Mucosa of descending colon (tissue), 3 donors: ENCODE results near the gene SDSL. TPM values are rescaled to one million over a fixed set of nuclear protein-coding genes. Genes with fewer than 3 reads are reported as not detected.

ENCODE experiments used
- ATAC-seq: fragments of 200-7000 bp; cut with Tn5 transposase; one replicate; pipeline ENCODE4 v1.9.1; 2020; ENCODE audit warnings: mild to moderate bottlenecking, moderate library complexity
- DNase-seq, 3 donors: peaks; one replicate each; pipeline ENCODE4 v3.0.0-alpha.2; 2020
- H3K36me3 ChIP-seq: fragments of 200-600 bp; one replicate; pipeline ENCODE4 v1.8.0; 2021; ENCODE audit warnings: low read depth, mild to moderate bottlenecking
- H3K4me1 ChIP-seq: fragments of 200-600 bp; one replicate; pipeline ENCODE4 v1.8.0; 2021; ENCODE audit warnings: low read depth, mild to moderate bottlenecking
- H3K4me3 ChIP-seq: fragments of 200-600 bp; one replicate; pipeline ENCODE4 v1.8.0; 2021; ENCODE audit warnings: mild to moderate bottlenecking
- H3K9me3 ChIP-seq: fragments of 200-600 bp; one replicate; pipeline ENCODE4 v1.8.0; 2021; ENCODE audit warnings: mild to moderate bottlenecking
- CTCF ChIP-seq: fragments of 200-600 bp; IDR thresholded peaks from one replicate; pipeline ENCODE4 v1.8.0; 2022; ENCODE audit warnings: antibody characterized with exemption, mild to moderate bottlenecking
- intact Hi-C, 2 donors: fragments of 100-400 bp; cut with DNase I in 1 of 2; cut with micrococcal nuclease in 1 of 2; formaldehyde crosslinking; loops; one replicate each; pipeline versions ENCODE4 v1.11.0 to v1.11.1; 2022; cut with DNase I, micrococcal nuclease
- total RNA-seq, 3 donors: library from RNA; stranded (reverse); fragmentation: NEBNext Ultra II Directional in 2 of 3; extraction: Animal tissue kit (Norgen Biotek cat#: 25700) in 2 of 3; gene quantifications; one replicate each; pipeline versions ENCODE4 v1.2.1 to v1.2.4, GENCODE V29; 2021 to 2023
- donor health status: DM: no; HTN: no; CAD: no; lungs with moderate emphysema.
- donor health status: DM: no; HTN: no; CAD: no.
- donor health status: DM: no; HTN: yes; CAD: no.

The SDSL gene
- total RNA-seq, 3 donors from 2014 or later, result 9.4 to 24.0 (median 15.7) TPM

GRCh38 chr12:113439301-113439597 is 17.1 kb downstream of the SDSL start:
- ATAC-seq (no peak), DNase-seq (no peak)
- TF ChIP-seq CTCF, result no peak
- Histone ChIP-seq H3K4me3 (no peak overlapping the region), H3K36me3 (no peaks in the 10 kb centered on the region), H3K9me3 (no peaks in the 10 kb centered on the region), H3K4me1 (no peaks in the 10 kb centered on the region)
- intact Hi-C loops, result no loop called here

GRCh38 chr12:113439606-113440030 is 17.4 kb downstream of the SDSL start:
- intact Hi-C loops, result no loop called here
- Histone ChIP-seq H3K9me3 (no peaks in the 10 kb centered on the region), H3K36me3 (no peaks in the 10 kb centered on the region), H3K4me1 (no peaks in the 10 kb centered on the region), H3K4me3 (no peak overlapping the region)
- peak in 1 of 3 donors; percentile 48 for DNase-seq
- peak; percentile 39 for ATAC-seq
- TF ChIP-seq CTCF, result peak; percentile 10

- Histone ChIP-seq H3K36me3 (no peaks in the 10 kb centered on the region), H3K4me3 (no peak overlapping the region), H3K4me1 (no peaks in the 10 kb centered on the region), H3K9me3 (no peaks in the 10 kb centered on the region)
- no peak for TF ChIP-seq CTCF
- ATAC-seq, result no peak
- DNase-seq, result no peak
- intact Hi-C loops, result no loop called here
Observed at GRCh38 chr12:113440336-113440735, 18.2 kb downstream of the SDSL start.

- no peak for TF ChIP-seq CTCF
- no peak for ATAC-seq
- H3K4me1 ChIP-seq, result no peaks in the 10 kb centered on the region
- H3K4me3 ChIP-seq, result no peak overlapping the region
- H3K36me3 ChIP-seq, result no peaks in the 10 kb centered on the region
- no peaks in the 10 kb centered on the region for H3K9me3 ChIP-seq
- no peak for DNase-seq
- intact Hi-C loops, result no loop called here
Observed at GRCh38 chr12:113440947-113441782, 19.0 kb downstream of the SDSL start.

- no peaks in the 10 kb centered on the region for H3K36me3 ChIP-seq
- ATAC-seq (no peak), DNase-seq (no peak)
- no peaks in the 10 kb centered on the region for H3K9me3 ChIP-seq
- intact Hi-C loops, result no loop called here
- no peak overlapping the region for H3K4me3 ChIP-seq
- H3K4me1 ChIP-seq, result no peaks in the 10 kb centered on the region
- no peak for TF ChIP-seq CTCF
Observed at GRCh38 chr12:113443030-113443539, 20.9 kb downstream of the SDSL start.
